ELF-1 (cell line): ENCODE results near the gene FBXW8.

Source experiments
- DNase-seq: peaks from one replicate; pipeline ENCODE4 v3.0.0-alpha.2; 2016; ENCODE audit warnings: low read depth, low spot score

The FBXW8 gene

DNA sequence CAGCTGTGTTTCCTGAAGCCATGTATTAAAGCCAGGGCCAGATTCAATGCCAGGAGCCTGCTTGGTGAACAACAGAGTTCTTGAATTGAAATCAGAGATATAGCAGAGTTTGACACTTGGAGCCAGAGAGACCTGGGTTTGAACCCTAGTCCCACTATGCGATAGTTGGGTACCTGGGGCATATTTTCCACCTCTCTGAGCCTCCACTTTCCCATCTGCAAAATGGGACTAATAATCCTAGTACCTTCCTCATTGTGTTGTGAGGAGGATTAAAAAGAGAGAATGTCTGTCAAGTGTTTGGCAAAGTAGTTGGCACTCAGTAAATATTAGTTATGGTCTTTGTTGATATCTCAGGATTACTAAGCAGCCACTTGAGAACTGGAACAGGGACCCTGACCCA is 23.5 kb upstream of the FBXW8 start:
- DNase-seq = no peak

DNA sequence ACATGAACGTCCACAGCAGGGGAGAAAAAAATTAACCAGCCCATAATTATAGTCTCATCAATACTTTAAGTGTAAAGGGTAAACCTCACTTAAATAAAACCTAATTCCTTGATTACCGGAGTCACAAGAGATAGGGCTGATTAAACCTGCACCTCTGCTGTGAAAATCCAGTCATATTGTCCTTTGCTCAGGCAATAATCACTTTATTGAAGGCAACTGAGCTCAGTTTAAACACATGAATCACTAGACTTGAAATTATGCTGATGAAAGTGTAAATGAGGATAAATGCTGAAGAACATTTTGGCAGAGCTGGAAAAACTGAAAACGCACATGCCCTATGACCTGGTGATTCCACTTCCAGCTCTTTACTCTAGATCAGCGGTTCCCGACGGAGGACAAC is 22.9 kb upstream of the FBXW8 start:
- DNase-seq = no peak

- DNase-seq = no peak
Observed at GRCh38 chr12:116890330-116890729, 20.4 kb upstream of the FBXW8 start.

- no peak for DNase-seq
Observed at GRCh38 chr12:116891019-116891418, 19.7 kb upstream of the FBXW8 start.

DNA sequence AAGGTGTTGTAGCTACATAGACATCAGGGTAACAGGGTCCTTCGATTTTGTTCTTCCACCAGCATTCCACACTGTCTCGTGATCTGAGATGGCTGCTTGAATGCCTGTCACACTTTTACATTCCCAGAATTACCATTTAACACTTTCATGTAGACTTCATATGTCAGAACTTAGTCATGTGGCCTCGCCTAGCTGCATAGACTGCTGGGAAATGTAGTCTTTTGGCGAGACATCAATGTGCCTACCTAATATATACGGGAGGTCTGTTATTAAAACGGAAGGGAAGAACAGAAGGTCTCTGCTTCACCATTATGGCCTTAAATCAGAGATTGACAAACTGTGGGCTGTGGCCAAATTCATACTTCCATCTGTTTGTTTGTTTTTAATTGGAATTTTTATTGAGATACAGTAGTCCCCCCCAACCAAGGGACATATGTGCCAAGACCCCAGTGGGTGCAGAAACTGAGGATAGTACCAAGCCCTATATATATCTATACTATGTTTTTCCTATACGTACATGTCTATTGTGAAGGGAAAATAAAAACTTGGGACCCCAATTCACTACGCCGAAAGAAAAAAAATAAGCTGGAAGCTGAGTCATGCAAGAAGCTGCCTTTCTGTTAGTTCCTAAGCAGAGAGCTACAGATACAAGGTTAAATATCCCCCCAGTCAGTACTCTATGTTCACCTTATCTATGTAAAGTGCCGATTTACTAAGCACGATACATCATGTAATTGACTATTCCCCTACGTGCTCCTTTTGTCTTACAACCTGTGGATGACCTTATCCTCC is 18.2 kb upstream of the FBXW8 start:
- DNase-seq = no peak

- DNase-seq = no peak
Observed at GRCh38 chr12:116894913-116895312, 15.8 kb upstream of the FBXW8 start.

GRCh38 chr12:116896411-116896924 is 14.3 kb upstream of the FBXW8 start:
- no peak for DNase-seq

DNA sequence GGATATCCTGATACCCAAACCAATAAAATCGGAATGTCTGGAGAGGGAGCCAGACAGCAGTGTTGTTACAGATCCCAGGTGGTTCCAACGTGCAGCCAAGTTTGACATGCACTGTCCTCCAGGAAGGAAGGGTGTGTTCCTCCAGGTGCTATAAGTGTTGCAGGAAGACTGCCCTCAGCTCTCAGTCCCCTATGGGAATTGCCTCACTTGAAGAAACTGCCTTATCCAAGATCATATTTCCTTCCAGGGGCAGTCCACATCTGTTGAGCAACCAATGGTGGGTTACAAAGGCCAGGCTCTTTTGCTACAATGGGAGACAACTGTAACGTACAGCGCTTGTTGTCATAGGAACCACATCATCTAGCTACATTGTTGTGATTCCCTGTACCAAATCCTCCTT is 13.3 kb upstream of the FBXW8 start:
- DNase-seq = no peak

GRCh38 chr12:116898669-116899068 is 12.1 kb upstream of the FBXW8 start:
- DNase-seq = no peak

DNA sequence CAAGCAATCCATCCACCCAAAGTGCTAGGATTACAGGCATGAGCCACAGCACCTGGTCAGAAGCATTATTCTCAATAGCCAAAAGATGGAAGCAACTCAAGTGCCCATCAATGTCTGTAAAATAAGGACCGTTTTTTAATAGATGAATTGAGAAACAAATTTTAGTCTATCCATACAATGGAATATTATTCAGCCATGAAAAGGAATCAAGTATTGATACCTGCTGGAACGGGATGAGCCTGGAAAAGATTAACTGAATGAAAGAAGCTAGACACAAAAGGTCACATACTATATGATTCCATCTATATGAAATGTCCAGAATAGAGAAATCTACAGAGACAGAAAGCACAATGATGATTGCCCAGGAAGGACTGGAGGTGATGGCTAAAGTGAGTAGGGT is 9.1 kb upstream of the FBXW8 start:
- no peak for DNase-seq

- no peak for DNase-seq
Observed at GRCh38 chr12:116903818-116904217, 6.9 kb upstream of the FBXW8 start.

- DNase-seq = no peak
Observed at GRCh38 chr12:116906285-116906684, 4.5 kb upstream of the FBXW8 start.

GRCh38 chr12:116910280-116910644 is 488 bp upstream of the FBXW8 start:
- DNase-seq = no peak

DNA sequence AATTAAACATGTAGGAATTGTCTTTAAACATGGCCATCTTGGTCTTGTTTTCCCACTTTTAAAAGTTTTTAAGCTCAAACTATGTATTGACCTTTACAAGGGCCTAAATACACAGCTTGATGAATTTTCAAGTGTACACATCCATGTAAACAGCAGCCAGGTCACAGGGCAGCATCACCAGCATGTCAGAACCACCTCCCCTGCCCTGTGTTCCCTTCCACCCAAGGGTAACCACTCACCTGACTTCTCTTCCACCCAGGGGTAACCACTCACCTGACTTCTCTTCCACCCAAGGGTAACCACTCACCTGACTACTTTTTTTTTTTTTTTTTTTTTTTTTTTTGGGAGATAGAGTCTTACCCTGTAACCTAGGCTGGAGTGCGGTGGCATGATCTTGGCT is 4.6 kb downstream of the FBXW8 start:
- DNase-seq = no peak

GRCh38 chr12:116916122-116916521 is 5.4 kb downstream of the FBXW8 start:
- no peak for DNase-seq

DNA sequence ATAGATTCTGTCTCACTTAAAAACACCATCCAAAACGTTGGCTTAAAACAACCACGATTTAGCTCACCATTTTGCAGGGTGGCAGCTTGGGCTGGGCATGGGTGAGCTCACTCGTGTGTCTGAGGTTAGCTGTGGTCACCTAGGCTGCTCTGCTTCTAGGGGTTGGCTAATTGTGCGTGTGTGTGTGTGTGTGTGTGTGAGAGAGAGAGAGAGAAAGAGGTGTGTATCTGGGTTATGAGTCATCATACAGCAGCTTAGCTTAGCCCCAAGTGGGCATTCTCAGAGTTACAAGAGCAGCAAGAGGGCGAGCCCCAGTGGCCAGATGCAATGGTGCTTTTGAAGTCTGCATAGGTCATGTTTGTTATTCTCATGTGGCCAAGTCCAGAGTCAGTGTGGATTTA is 6.0 kb downstream of the FBXW8 start:
- DNase-seq = peak; percentile 55

- no peak for DNase-seq
Observed at GRCh38 chr12:116918464-116918863, 7.7 kb downstream of the FBXW8 start.

- DNase-seq = no peak
Observed at GRCh38 chr12:116919247-116919661, 8.5 kb downstream of the FBXW8 start.

DNA sequence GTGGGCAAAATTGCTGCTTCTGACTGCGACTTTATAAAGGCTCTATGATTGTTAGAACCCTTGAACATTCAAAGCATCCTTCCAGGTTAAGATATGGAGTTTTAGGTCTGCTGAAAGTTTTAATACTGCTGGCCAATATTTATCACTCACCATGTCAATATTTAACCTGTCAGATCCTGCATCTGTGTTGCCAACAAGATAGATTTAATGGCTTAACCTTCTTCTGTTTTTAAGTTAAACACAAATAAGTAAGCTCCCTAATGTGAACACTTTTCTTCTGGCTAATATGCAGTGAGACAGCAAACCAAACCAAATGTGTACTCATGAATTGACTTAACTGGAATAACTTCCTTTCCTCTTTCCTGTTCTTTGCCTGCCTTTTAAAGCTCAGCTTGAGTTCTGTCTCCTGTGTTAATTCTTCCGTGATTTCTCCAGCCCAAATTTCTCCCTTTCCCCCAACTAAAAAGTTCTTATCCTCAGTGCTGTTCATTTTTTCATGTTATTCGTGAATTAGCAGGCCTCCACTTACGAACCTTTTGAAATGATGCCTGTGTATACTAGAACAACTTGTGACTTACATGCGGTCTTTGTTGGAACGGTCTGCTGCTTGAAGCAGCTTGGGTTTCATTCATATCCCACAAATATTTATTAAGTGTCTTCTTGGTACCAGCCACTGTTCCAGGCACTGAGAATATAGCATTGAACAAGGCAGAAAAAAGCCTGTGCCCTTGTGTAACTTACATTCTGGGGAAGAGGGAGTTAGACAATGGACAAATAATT is 9.1 kb downstream of the FBXW8 start:
- no peak for DNase-seq

- DNase-seq = no peak
Observed at GRCh38 chr12:116920939-116921338, 10.2 kb downstream of the FBXW8 start.

- DNase-seq = no peak
Observed at GRCh38 chr12:116922194-116922897, 11.6 kb downstream of the FBXW8 start.
